Fibroblast of lung (primary cell): ENCODE data around the gene CDH15. TPM values are rescaled to one million over a fixed set of nuclear protein-coding genes. Genes with fewer than 3 reads are reported as not detected.

ENCODE experiments used
- DNase-seq, 2 donors: peaks; one replicate each; pipeline versions ENCODE4 v3.0.0 to v3.0.0-alpha.2; 2010; ENCODE audit warnings: low read depth in 2 of 2
- H2AFZ ChIP-seq: 2 replicates; pipeline ENCODE4 v1.5.1; 2012; ENCODE audit warnings: low read length, control low read depth, inconsistent platforms
- H3K27ac ChIP-seq: 2 replicates; pipeline ENCODE4 v1.5.1; 2011; ENCODE audit warnings: low read length, control low read depth; ENCODE audit not compliant: insufficient read depth
- H3K27me3 ChIP-seq: 2 replicates; pipeline ENCODE4 v1.5.1; 2011; ENCODE audit warnings: mild to moderate bottlenecking, low read length; ENCODE audit not compliant: control insufficient read depth, insufficient read depth
- H3K36me3 ChIP-seq: 2 replicates; pipeline ENCODE4 v1.5.1; 2011; ENCODE audit warnings: low read length; ENCODE audit not compliant: control insufficient read depth, insufficient read depth
- H3K4me1 ChIP-seq: 2 replicates; pipeline ENCODE4 v1.5.1; 2011; ENCODE audit warnings: low read length; ENCODE audit not compliant: control insufficient read depth, insufficient read depth; ENCODE audit errors: extremely low read depth
- H3K4me2 ChIP-seq: 2 replicates; pipeline ENCODE4 v1.5.1; 2011; ENCODE audit warnings: low read length, control low read depth; ENCODE audit not compliant: insufficient read depth; ENCODE audit errors: extremely low read depth
- H3K4me3 ChIP-seq, 4 experiments: fragments of 200-600 bp in 1 of 4; sonication (generic) in 1 of 4; replicated peaks in 1 of 4; 2 replicates each; pipeline ENCODE4 v1.5.1; 2011 to 2016; ENCODE audit warnings: low read length in 4 of 4, low read depth in 3 of 4, mild to moderate bottlenecking in 3 of 4, control low read depth in 2 of 4, inconsistent platforms in 1 of 4, mixed read lengths in 1 of 4; ENCODE audit not compliant: insufficient read depth in 1 of 4; ENCODE audit errors: control extremely low read depth in 1 of 4
- H3K79me2 ChIP-seq: 2 replicates; pipeline ENCODE4 v1.5.1; 2012; ENCODE audit warnings: mild to moderate bottlenecking, low read length, inconsistent platforms; ENCODE audit not compliant: control insufficient read depth, insufficient read depth
- H3K9ac ChIP-seq: 2 replicates; pipeline ENCODE4 v1.5.1; 2011; ENCODE audit warnings: mild to moderate bottlenecking, low read length, control low read depth; ENCODE audit not compliant: insufficient read depth
- H3K9me3 ChIP-seq: 2 replicates; pipeline ENCODE4 v1.5.1; 2012; ENCODE audit warnings: low read depth, low read length; ENCODE audit not compliant: control insufficient read depth, insufficient read depth
- H4K20me1 ChIP-seq: 2 replicates; pipeline ENCODE4 v1.5.1; 2011; ENCODE audit warnings: low read length; ENCODE audit not compliant: control insufficient read depth, insufficient read depth; ENCODE audit errors: extremely low read depth
- CTCF ChIP-seq, 2 donors: IDR thresholded peaks in 1 of 2; conservative IDR thresholded peaks in 1 of 2; 1 replicate in 1 of 2; 2 replicates in 1 of 2; pipeline ENCODE4 v1.5.1; 2011 to 2012; ENCODE audit warnings: low read length in 2 of 2, control low read depth in 1 of 2, inconsistent platforms in 1 of 2, low read depth in 1 of 2, mild to moderate bottlenecking in 1 of 2
- EZH2 ChIP-seq: IDR thresholded peaks from 2 replicates; pipeline ENCODE4 v1.5.1; 2012; ENCODE audit warnings: low read length, control low read depth, mild to moderate bottlenecking; ENCODE audit errors: missing control alignments
- polyA plus RNA-seq, 2 donors: library from polyadenylated mRNA; depleted of rRNA in 1 of 2; stranded (reverse) in 1 of 2; unstranded in 1 of 2; fragments of >200 nt; gene quantifications; 2 replicates each; pipeline ENCODE4 v1.2.1, GENCODE V29; 2011 to 2012; ENCODE audit warnings: missing spikeins in 1 of 2
- total RNA-seq: library from RNA; depleted of rRNA; stranded (reverse); fragments of >200 nt; gene quantifications from 2 replicates; pipeline ENCODE4 v1.2.1, GENCODE V29; 2014

CDH15 gene
- total and polyA plus RNA-seq, 2 donors (not counting 1 experiment from before 2014, with no cell fraction given), result 0.10 to 0.99 TPM

- Histone ChIP-seq H3K36me3 (no peaks in the 10 kb centered on the region), H3K4me3 (no peak overlapping the region), H3K4me1 (peaks cover 4% of the 10 kb centered on the region), H3K27ac (no peak overlapping the region), H2AFZ (no peak overlapping the region), H3K9ac (no peak overlapping the region), H3K4me2 (no peak overlapping the region), H3K27me3 (no peaks in the 10 kb centered on the region), H3K79me2 (no peaks in the 10 kb centered on the region), H4K20me1 (no peaks in the 10 kb centered on the region), H3K9me3 (no peaks in the 10 kb centered on the region)
- TF ChIP-seq EZH2 (no peak), CTCF (conservative IDR thresholded peaks at IDR 0.05 in 1 of 2, IDR thresholded peaks at IDR 0.05 in 1 of 2; ENCODE audit: low read depth in 1 of 2, low read length in 2 of 2) (no peak)
- DNase-seq, result no peak
Observed at GRCh38 chr16:89159850-89160354, 11.6 kb upstream of the CDH15 start.

GRCh38 chr16:89160977-89161701 is 10.4 kb upstream of the CDH15 start:
- Histone ChIP-seq H3K79me2 (no peaks in the 10 kb centered on the region), H3K27me3 (no peaks in the 10 kb centered on the region), H3K4me2 (no peak overlapping the region), H3K27ac (no peak overlapping the region), H3K9me3 (no peaks in the 10 kb centered on the region), H3K36me3 (no peaks in the 10 kb centered on the region), H3K4me1 (no peaks in the 10 kb centered on the region), H3K9ac (no peak overlapping the region), H4K20me1 (no peaks in the 10 kb centered on the region), H2AFZ (no peak overlapping the region), H3K4me3 (no peak overlapping the region)
- TF ChIP-seq EZH2 (no peak), CTCF (conservative IDR thresholded peaks at IDR 0.05 in 1 of 2, IDR thresholded peaks at IDR 0.05 in 1 of 2; ENCODE audit: low read depth in 1 of 2, low read length in 2 of 2) (no peak)
- DNase-seq, result no peak

GRCh38 chr16:89161763-89162713 is 9.5 kb upstream of the CDH15 start:
- Histone ChIP-seq H4K20me1 (no peaks in the 10 kb centered on the region), H3K9ac (no peak overlapping the region), H3K36me3 (no peaks in the 10 kb centered on the region), H3K79me2 (no peaks in the 10 kb centered on the region), H3K4me1 (peaks cover 2% of the 10 kb centered on the region), H3K27ac (no peak overlapping the region), H3K4me3 (no peak overlapping the region), H3K27me3 (no peaks in the 10 kb centered on the region), H2AFZ (no peak overlapping the region), H3K4me2 (no peak overlapping the region), H3K9me3 (no peaks in the 10 kb centered on the region)
- DNase-seq, result no peak
- TF ChIP-seq EZH2 (no peak), CTCF (conservative IDR thresholded peaks at IDR 0.05 in 1 of 2, IDR thresholded peaks at IDR 0.05 in 1 of 2; ENCODE audit: low read depth in 1 of 2, low read length in 2 of 2) (no peak)
